ENCODE measurements around the gene EIF5A.

The EIF5A gene

DNA sequence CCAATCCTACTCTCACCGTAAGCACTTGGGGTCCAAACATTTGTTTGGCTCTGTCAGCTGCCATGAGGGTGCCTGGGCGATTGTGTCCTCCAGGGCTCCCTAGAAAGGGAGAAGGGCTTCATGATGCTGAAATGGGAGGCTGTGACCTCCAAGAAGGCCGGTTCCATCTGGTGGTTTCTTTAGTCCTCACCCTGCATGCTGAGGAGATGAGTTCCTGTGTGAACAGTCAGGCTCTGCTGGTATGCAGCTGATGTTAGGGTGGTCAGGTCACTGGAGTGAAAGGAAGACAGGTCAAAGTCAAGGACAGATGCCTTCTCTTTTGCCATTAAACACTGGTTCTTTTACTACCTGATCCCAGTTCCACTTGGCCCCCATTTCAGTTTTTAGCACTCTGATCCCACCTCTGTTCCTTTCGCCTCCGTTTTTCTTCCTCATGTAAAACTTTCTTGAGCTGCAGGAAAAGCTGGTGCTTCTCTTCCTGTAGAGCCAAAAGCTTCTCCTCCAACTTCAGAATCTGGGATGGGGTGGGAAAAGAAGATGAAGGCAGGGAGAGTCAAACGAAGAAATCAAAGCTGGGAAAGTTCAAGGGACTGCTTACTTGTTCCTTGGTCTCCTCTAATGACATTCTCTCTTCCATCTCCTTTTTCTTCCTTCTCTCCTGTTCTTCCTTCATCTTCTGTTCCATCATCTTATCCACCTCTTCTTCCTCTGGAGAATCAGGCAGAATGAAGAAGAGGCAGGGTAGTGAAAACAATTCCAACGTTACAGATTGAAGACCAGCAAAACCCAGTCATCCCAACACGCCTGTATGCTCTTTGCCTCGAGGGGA is 6.7 kb downstream of the EIF5A start:
- DNase-seq, result no peak

DNA sequence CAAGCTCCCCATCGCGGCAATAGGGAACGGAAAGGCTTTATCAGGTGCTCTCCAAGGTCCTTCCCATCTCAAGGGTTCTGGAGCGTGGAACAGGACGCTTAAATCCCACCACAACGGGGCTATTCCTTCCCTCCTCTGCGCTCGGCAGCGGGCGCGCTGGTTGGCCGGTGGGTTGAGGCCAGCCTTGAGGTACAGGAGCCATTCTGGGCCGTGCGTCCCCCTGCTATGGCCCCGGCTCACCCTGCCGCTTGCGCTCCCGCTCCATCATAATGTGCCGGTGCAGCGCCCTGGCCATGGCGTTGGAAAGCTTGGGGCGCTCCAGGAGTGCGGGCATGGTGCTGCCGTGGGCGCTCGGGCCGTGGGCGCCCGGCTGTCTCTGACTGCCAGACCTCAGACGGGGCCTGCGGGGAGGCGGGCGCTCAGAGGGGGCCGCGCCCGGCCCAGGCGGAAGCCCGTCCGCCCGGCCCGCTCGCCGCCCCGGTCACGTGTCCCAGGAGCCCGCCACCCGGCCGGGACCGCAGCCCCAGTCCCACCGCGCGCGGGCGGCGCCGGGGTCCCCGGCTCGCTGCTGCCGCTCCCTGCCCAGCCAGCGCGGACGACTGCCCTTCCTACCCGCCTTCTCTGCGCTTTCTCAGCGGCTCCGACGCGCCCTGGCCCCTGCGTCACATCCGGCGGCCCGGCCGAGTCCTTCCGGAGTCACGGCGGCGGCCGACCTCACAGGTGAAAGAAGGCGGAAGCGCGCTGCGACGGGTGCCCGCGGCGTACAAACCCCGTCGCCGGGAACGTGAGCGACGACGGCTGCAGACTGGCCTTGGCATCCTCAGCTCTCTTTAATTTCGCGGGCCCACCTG is 7.5 kb downstream of the EIF5A start, which contains the start of gene GPS2:
GPS2 (minus strand) TSS at position 642 of the 851 bp plus-strand sequence; CDS start at position 334, 308 bp downstream.
- DNase-seq, result peak; percentile 74

- DNase-seq, result no peak
Observed at GRCh38 chr17:7315570-7316235, 8.3 kb downstream of the EIF5A start.

DNA sequence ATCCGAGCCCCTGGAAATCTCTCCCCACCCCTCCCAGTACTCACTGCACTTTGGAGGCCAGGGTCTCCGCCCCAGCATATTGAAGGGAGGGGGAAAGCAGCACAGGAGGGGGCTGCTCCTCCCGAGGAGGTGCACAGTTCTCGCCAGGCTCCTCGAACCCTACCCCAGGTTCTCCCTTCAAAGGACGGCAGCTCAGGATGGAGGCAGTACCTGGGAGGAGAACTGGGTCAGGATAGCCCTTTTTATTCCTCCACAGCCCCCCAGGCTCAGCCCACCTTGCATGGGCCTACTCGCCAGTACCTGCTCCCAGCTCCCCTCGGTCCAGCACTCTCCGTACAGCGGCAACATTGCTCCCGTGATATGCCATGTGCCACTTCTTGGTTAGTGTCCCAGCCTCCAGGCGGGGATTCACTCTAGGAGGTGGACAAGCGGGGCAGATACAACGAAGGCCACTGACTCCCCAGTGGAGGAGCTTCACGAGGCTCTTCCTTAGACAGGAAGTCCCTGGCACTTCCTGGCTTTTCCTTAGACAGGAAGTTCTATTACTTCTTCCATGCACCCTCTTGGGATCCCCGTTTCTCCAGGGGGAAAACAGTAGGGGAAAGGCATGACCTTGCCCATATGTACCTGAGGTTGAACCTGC is 9.9 kb downstream of the EIF5A start:
- no peak for DNase-seq

GRCh38 chr17:7318121-7318860 is 10.9 kb downstream of the EIF5A start:
- no peak for DNase-seq

DNA sequence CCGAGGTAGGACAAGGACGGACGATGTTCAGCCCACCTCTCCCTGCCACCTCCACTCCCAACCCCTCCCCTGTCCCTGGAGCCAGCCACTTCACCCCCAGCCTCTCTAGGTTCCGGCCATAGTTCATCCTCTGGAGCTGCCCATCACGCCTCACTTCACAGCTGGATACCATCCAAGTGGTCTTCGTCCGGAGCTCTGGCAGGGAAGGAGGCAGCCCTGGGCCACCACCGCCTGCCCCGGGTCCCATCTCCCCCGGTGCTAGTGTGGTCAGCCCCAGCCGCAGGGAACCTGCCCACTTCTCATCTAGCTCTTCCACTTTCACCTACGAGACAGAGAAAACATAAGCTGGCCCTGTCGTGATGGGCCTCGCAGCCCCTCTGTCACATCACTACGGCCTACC is 14.0 kb downstream of the EIF5A start:
- no peak for DNase-seq

DNA sequence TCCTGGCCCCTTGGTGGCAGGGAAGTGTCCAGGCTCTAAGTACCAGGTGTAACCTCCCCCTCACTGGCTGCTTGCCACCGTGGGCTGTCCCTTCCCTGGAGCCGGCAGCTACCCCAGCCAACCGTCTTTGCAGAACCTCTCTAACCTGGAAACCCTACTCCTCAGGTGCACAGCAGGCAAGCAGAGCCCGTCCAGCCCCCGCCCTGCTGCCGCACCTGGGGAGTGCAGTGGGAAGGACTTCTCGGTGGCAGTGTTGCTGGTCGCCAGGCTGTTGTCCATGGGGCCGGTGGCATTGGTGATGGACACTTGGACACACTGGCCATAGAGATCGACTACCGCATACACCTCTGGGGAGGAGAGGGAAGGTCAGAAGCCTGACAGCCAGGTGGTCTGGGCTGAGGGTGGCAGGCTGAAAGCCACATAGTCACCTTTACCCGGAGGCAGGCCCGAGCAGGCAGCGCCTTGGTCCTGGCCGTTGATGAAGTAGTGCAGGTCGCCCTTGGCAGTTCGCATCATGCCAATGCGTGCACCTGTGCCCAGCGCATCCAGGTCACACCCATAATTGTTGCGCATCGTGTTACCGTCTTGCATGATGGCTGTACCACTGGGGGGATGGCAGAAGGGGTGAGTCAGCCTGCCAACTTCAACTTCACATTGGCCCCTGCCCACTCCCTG is 15.2 kb downstream of the EIF5A start:
- DNase-seq, result no peak

DNA sequence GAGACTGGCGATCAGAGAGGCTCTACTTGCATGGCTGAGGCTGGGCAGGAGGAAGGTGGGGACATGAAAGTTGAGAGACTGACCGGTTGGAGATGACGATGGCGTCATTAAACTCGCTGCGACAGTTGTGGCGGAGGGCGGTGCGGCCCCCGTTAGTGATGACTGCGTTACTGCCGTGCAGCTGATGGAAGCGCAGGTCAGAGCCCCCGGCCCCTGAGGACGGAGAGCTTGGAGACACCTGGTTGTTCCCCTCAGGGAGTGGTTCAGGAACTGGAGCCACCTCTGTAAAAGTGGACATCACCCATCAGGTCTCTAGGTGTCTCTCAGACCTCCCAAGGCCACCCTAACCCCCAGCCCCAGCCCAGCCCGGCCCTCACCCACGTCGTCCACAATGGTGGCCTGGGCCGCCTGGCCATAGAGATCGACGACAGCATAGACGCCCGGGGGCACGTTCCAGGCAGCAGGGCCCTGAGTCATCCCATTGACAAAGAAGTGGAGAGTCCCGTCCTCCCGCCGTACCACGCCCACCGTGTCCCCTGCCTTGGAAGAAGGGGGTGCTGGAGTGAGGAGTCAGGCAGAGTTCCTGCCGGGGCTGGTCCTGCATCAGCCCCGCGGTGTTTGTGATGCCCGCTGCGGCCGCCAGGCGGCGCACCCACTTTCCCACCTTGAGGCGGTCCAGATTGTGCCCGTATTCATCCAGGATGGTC is 16.5 kb downstream of the EIF5A start:
- no peak for DNase-seq

- DNase-seq, result no peak
Observed at GRCh38 chr17:7324438-7324779, 17.0 kb downstream of the EIF5A start.

GRCh38 chr17:7325031-7325528 is 17.7 kb downstream of the EIF5A start:
- DNase-seq, result no peak

GRCh38 chr17:7326186-7326585 is 18.8 kb downstream of the EIF5A start:
- no peak for DNase-seq

- no peak for DNase-seq
Observed at GRCh38 chr17:7327056-7327455, 19.6 kb downstream of the EIF5A start.

DNA sequence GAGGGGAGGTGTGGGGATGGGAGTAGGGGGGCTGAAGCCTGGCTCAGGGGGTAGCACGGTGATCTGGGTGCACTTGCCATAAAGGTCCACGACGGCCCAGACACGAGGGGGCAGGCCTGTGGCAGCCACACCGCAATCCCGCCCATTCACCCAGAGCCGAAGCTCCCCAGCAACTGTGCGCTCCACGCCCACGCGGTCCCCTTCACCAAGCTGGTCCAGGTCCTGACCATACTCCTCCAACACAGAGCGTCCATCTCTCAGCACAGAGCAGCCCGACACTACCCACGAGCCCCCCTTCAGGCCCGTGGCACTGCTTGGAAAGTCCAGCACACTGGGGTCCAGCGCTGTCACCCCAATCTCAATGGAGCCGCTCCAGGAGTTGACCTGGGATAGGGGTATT is 20.1 kb downstream of the EIF5A start:
- no peak for DNase-seq

GRCh38 chr17:7328009-7328408 is 20.6 kb downstream of the EIF5A start:
- DNase-seq, result no peak

- no peak for DNase-seq
Observed at GRCh38 chr17:7328840-7329373, 21.5 kb downstream of the EIF5A start, which contains the start of gene NEURL4. NEURL4 (minus strand) TSS chr17:7329335; CDS start chr17:7329312, 23 bp downstream.

GRCh38 chr17:7329374-7329996 is 22.1 kb downstream of the EIF5A start:
- peak; percentile 97 for DNase-seq

- peak; percentile 77 for DNase-seq
Observed at GRCh38 chr17:7329997-7330637, 22.7 kb downstream of the EIF5A start.

DNA sequence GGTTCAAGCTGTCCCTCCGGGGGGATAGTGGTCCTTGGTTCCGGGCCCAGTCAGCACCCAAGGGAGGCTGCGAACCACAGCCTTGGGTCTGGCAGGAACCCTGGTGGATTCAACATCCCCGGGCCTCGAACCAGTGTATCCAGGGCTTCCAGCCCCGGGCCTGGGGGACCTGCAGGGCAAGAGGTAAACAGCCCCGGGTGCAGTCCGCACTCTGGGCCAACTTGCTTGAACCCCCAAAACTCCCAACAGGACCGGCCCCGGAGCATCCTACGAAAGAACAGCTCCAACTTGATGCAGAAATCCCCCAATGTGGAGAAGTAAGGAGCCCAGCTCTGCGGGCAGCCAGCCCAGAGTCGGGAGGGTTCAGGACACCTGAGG is 23.2 kb downstream of the EIF5A start:
- DNase-seq, result no peak

- no peak for DNase-seq
Observed at GRCh38 chr17:7332111-7332510, 24.7 kb downstream of the EIF5A start.

Measured in NCI-H345 (cell line).